Activated effector memory CD4-positive, alpha-beta T cell treated with anti-CD3 and anti-CD28 coated beads, Interleukin-2, amount 50 U/mL, for 16 hours (primary cell): ENCODE measurements around the gene KRTAP5-1.
A peak's percentile ranks its signal among the peaks of the same experiment; 100 is the strongest.

Experiments
- DNase-seq: peaks from one replicate; pipeline ENCODE4 v3.0.0-alpha.2; 2020

Gene KRTAP5-1

GRCh38 chr11:1559111-1559951, 25.8 kb downstream of the KRTAP5-1 start:
- DNase-seq: no peak

GRCh38 chr11:1558775-1559110, 26.3 kb downstream of the KRTAP5-1 start:
- no peak for DNase-seq

GRCh38 chr11:1557904-1558774, 26.9 kb downstream of the KRTAP5-1 start:
- DNase-seq: no peak

- no peak for DNase-seq
These were observed 27.8 kb downstream of the KRTAP5-1 start for GRCh38 chr11:1557051-1557884.

- no peak for DNase-seq
These were observed 28.7 kb downstream of the KRTAP5-1 start for GRCh38 chr11:1556278-1556902.

GRCh38 chr11:1555713-1556153, 29.4 kb downstream of the KRTAP5-1 start:
- no peak for DNase-seq

GRCh38 chr11:1554981-1555712, 29.9 kb downstream of the KRTAP5-1 start:
- peak; percentile 62 for DNase-seq

- no peak for DNase-seq
These were observed 31.1 kb downstream of the KRTAP5-1 start for GRCh38 chr11:1553808-1554594.

- no peak for DNase-seq
These were observed 35.4 kb downstream of the KRTAP5-1 start for GRCh38 chr11:1549338-1550330.

- no peak for DNase-seq
These were observed 36.6 kb downstream of the KRTAP5-1 start for GRCh38 chr11:1548221-1549070.

- DNase-seq: no peak
These were observed 37.5 kb downstream of the KRTAP5-1 start for GRCh38 chr11:1547467-1548098.

GRCh38 chr11:1546536-1547466, 38.3 kb downstream of the KRTAP5-1 start:
- peak; percentile 78 for DNase-seq

GRCh38 chr11:1546077-1546535, 39.0 kb downstream of the KRTAP5-1 start:
- no peak for DNase-seq

- no peak for DNase-seq
These were observed 39.7 kb downstream of the KRTAP5-1 start for GRCh38 chr11:1545432-1545831.

GRCh38 chr11:1544536-1544935, 40.5 kb downstream of the KRTAP5-1 start:
- no peak for DNase-seq

GRCh38 chr11:1543606-1544263, 41.3 kb downstream of the KRTAP5-1 start:
- no peak for DNase-seq
